HG02798 (cell line): ENCODE data around the gene KCNJ5.

Experiments
- ATAC-seq: cut with Tn5 transposase; IDR thresholded peaks from one replicate; pipeline ENCODE4 v1.9.1; 2021; ENCODE audit warnings: mild to moderate bottlenecking; ENCODE audit not compliant: unreplicated experiment, poor library complexity

Gene KCNJ5

DNA sequence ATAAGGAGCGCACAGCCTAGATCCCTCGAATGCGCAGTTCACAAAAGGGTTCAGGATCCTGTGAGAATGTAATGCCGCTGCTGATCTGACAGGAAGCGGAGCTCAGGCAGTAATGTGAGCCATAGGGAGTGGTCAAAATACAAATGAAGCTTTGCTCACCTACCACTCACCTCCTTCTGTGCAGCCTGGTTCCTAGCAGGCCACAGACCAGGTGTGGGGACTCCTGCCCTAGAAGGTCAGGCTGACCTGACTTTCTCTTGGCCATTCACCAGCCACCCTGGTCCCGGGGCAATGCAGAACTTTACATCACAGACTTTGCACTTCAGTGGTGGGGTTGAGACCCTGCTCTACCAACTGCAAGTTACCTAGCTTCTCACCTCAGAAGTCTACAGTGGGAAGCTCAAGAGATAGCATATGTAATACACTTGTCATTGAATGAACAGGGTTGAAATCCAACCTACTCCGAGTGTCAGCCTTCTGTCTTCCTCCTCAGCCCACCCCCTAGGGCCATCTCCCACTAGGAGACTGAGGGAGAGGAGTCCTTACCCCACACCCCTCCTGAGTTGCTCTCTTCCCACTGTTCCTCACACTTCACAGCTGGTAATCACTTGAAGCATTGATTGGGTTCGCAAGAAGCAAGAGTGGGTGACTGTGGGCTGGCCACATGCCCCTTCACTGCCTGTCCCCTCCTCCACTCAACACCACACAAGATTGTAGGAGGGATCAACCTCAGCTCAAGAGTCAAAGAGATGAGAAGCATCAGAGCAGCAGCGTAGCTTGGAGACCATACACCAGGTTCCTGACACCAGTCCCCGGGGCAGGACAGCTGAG is 22.1 kb upstream of the KCNJ5 start:
- no peak for ATAC-seq

DNA sequence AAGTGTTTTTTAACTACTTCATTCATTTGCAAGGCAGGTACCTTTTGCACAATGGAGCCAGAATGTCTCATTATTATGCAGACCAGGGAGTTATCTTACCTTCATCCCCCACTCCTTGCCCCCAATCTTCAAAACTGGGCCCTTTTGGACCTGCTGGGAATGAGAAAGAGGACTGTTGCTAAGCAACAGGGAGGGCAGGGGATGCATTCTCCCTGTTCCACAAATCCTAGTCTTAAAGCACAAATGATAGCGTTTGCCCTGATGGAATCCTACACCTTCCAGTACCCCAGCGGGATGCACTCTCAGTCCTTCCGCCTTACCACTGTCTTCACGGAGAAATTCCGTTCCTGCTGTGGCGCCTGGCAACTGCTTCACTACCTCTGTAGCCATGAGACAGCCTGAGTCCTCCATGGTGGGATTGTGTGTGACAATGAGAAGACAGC is 20.0 kb upstream of the KCNJ5 start:
- ATAC-seq: no peak

DNA sequence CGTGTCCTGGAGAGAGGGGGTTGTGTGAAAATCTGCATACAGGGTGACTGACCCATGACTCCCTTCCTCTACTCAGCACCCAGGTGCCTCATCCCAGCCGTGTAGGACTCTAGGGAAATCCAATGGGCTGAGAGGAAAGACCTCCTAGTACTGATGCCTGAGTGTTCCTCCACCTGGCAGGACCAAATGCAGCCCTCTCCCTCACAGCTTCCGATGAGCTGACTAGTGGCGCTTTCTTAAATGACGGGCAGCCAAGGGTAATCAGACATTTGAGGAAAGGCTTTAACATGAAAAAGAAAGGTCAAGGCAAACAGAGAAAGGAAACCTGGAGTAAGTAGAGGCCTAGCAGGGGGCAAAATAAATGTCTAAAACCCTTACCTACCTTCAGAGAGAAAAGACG is 19.1 kb upstream of the KCNJ5 start:
- ATAC-seq: no peak

DNA sequence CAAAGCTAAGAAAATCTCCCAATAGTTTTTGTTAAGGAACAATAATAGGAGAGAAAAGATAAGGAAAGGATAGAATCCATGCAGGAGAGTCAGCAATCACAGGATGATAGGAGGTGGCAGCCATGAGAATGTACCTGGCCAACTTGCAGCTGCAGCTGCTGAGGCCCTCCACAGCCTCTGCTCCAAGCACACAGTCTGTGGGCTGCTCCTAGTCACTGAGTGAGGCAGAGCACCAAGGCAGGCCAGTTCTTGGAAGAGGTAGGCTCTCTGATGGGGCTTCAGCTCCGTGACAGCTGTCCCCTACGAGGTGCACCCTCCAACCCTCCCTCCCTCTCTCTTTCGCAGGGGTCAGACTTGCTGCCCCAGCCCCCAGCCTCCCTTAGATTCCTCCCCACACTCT is 18.6 kb upstream of the KCNJ5 start:
- no peak for ATAC-seq

DNA sequence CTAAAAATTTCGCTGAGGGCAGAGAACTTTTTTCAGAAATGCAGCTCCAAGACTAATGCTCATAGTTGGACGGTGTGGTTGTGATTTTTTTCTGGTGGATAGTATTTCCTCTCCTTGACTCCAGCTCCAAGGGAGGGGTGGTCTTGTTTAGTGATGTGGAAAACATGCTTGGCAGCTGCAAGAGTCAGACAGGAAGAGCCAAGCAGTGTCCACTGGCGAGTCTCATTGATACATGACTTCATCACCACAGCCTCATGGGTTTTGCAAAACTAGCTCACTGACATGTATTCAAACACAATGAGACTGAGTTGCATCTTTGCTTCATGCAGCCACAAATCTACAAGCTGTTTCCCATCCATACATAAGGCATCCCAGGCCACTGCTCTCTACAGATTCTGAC is 16.7 kb upstream of the KCNJ5 start:
- no peak for ATAC-seq

DNA sequence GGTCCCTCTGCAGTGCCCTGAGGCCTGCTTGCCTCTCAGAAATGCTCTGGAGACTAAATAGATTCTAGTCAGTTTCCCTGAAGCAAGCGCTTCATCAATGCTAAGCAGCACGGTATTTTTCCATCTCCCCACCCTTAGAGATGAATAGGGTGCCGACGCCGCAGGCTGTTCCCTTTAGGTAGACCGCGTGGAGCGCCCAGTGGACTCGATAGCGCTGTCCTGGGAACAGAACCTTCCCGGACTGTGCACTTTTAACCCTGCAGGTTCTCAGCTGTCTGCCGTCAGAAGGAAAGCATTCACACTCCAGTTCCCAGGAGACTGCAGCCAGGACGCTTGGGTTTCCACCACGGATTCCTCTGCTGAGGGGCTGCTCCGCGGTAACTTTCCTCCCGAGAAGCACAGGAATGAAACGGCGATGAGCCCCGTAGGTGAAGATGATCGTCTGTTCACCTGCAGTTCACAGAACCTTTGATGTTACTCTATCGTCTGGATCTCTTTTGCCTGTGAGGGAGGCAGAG is 15.0 kb upstream of the KCNJ5 start:
- no peak for ATAC-seq

DNA sequence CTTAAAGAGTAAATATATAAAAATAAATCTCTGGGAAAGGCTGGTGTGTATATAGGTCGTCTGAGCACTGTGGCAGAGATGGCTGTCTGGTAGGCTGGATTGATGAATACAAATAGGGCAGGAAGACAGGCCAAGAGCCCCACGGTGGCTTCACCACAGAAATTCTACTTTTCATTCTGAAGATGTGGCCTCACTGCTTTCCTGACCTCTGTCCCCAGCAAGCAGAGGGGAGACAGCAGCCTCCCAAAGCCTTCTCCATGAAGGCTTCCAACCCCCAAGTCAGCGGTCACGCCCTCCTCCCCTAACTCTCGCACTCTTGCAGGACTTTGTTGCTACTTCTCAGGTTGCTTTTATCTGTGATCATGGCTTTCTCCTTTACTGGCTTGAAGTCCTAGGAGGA is 13.4 kb upstream of the KCNJ5 start:
- no peak for ATAC-seq

DNA sequence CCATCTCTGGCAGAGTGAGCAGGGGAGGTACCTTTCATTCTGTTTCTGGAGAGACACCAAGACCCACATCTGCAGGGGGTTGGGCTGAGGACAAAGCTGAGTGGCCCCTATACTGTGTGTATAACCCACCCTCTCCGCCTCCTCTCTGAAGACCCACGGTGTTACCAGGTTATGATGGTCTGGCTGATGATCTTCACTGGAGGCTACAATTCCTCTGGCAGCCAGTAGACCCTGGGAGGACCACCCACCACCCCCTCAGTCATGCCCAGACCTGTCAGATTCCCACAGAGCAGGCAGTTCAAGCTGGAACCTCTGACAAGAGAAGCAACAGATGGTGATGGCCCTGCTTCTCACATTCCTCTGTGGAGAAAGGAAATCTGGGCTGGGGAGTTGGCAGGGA is 12.7 kb upstream of the KCNJ5 start:
- ATAC-seq: no peak

DNA sequence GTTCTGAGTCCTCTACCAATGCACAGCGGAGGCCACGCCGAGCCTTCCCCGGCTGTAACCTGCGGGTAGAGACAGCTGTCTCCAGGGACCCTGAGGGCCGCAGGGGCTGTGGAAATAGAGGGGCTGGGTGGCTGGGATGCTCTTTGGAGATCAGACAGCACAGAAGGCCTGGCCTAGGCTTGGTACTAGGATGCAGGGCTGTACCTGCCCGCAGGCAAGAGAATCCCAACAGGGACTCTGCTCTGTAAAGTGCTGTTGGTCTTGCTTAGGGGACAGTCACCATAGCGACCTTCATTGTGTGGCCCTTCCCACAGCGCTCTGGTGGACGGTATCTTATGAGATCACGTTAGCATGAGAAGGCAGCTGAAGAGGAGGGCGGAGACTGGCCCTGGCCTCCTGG is 11.3 kb upstream of the KCNJ5 start:
- ATAC-seq: no peak

DNA sequence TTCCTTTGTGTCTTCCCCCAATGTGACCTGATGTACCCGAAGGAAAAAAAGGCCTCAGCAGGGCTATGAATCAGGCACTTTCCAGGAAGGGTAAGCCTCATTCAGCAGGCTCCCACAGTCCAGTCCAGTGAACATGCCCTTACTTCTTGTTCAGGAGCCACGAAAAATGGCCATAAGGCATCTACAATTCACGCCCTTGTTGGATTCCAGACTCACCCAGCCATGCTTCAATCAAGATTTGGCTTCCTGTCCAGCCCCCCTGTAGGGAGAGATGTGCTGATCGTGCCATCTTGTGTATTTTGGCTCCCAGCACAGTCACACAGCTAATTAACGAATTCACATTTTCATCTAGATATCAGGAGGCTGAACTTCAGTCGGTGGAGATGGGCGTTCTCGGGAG is 9.9 kb upstream of the KCNJ5 start:
- ATAC-seq: no peak

DNA sequence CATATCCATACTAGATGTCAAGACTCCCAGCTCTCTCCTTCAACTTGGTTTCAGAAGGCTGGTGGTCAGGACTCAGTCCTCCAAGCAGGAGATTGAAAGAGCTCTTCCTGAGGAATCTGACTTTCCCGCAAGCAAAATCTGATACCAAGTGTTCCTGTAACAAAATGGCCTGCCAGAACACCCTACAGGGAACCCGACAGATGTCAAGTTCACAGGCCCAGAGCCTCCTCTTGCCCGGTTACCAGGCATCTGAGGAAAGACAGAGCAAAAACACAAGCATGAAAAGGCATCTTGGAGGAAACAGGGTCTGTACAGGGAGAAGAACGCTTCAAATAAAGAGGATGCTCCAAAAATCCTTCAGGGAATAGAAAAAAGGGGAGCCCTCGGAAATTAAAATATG is 8.7 kb upstream of the KCNJ5 start:
- ATAC-seq: no peak

DNA sequence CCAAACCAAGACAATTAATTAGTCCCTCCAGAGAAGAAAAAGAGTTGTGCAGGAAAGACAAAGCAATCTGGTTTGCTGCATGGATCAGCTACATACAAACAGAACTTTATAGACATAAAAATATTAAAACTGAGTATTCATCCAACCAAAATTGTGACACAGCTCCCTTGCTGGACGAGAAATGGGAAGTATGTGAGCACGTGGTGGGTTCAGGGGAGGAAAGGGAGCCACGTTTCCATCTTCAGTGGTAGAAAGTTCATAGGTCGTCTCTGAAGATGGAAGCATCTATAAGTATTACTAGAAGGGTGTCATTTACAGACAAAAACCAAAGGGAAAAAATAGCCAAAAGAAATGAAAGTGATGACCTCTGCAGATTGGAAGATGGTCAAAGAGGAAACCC is 7.1 kb upstream of the KCNJ5 start:
- no peak for ATAC-seq

DNA sequence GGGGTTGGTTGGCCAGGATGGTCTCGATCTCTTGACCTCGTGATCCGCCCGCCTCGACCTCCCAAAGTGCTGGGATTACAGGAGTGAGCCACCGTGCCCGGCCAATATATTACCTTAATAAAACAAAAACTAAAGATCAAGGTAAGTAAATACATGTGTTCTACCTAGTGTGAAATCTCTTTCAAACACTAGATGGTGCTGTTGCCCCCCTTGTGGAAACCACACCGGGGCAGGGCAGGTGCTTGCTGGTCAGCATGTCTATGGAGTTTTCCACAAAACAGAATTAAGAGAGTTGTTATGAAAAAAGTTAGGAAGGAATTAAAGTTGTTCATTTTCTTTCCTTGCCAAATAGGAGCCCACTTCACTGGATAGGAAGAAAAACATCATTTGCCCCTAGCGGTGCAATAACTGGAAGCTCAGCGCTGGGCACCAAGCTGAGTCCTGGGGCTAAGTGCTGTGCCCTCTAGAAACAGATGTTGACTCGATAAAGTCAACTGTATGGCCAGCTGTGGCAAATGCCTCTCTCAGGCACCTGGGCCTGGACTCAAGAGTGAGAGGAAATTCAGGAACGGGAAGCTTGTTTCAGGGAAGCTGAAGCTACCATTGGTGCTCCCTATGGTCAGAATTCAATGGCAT is 6.3 kb upstream of the KCNJ5 start:
- peak; percentile 87 for ATAC-seq

DNA sequence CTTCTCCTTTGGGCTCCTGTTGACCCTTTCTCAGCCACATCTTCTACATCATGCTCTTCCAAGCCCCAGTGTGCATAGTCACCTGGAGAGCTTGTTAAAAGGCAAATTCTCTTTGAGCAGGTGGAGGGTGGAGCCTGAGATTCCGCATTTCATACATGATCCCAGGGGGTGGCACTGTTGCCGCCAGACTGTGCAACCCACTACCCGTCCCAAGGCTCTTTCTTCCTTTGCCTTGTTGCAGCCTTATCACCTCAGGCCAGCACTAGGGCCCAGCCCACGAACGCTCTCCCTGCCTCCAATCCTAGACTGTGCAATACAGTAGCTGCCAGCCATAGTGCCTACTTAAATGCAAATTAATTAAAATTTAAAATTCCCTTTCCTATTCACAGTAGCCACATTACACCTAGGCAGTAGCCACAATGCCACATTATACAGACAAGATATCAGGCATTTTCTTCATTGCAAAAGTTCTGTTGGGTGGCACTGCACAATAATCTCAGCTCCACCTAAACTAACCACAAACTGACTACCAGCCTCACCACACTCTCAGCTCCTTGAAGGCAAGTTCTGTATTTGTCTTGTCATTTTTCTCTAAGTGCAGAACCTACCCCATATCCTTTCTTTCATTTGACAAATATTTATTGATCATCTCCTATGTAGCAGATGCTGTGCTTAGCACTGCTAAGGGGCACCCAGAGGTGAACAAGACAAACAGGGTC is 4.6 kb upstream of the KCNJ5 start:
- no peak for ATAC-seq

DNA sequence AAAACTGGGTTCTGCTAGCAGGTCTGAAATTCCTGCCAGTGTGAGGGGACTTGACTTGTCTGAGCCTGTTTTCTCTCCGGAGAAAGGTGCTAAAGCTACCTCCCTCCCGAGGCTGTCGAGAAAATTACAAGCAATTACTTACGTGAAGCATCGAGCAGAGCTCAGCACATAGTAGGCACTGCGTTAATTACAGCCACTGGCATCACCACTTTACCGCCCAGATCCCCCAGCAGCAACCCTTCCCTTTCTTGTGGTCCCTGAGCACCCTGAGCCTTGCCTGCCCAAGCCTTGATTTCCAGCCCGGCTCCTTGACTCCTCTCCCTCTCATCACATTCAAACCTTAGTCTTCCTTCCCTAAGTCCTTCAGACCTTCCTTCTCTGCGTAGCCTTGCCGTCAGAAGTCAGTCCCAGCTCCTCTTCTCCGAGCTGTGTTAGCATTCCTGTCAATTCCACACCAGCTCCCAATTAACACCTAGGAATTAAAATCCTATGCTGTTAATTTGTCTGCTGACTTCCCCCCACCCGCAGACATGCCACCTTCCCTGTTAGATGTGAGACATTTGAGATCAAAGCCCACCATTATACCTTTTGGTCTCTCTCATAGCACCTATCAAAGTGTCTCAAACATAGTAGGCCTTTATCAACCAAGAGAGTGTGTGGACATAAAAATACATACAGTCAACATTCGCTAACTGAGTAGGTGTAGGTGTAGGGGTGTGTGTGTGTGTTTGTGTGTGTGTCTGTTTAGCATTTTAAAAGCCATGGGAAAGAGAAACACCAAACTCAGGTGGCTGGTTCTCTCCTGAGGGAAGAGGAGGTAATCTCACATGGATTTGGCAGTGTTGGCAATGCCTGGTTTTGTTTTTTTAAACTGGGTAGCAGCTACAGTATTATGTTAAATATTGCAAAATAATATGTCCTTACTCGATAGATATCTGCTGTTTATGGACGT is 2.8 kb upstream of the KCNJ5 start:
- ATAC-seq: no peak

DNA sequence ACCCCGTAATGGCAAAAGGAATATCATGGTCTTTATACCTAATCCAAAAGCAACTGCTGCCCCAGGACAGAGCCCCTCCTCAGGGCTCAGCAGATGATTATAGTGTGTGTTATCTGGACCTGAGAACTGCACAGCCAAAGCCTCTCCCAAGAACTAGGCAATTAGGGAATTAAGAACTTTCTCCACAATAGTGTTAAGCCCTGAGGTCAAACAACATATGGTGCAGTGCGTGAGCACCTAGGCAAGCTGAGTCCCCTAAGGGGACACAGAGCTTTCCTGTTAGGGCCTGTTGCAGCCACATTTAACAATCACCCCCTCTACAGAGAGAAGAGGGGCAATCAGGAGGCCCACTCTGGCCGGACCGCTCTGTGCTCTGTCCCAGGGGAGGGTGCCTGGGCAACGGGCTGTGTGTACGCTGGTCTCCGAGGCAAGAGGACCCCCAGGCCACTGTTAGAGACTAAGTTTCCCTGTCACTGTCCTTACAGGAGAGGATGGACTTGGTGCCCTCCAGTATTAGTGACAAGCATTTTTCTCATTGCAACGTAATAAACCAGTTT is 1.4 kb upstream of the KCNJ5 start:
- no peak for ATAC-seq

DNA sequence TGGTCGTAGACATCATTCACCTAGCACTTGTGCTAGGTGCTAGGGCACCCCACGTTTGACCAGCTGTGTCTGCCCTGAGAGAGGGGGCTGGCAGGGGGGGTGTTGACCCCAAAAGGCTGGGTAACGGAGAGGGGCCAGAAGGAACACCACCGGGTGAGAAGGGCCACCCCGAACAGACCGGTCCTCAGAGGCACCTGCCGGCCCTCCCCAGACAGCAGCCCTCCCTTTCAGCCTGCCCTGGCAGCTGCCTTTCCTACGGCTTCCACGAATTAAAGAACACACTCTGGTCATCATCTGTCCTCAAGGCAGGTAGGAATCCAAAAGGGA is 977 bp upstream of the KCNJ5 start:
- no peak for ATAC-seq

DNA sequence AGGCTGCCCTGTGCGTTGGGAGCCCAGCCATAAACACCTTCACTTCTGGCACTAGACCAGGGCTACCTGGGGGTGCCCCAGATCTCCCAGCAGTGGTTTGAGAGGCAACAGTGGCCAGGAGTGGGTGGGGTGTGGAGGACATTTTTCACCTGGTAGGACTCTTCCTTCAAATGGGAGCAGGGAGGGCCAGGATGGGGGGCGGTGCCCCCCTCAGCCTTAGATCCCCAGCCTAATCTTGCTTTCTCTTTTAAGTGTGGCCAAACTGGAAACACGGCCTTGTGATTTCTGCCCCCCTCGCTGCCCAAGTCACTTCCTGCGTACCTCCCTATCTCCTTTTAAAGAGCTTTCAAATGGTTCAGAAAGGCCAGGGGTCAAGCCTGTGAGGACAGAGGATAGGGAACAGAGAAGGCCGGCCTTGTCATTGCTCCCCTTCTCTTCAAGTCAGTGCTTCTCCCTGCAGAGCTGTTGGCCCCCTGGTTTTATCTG is 800 bp downstream of the KCNJ5 start:
- ATAC-seq: no peak

DNA sequence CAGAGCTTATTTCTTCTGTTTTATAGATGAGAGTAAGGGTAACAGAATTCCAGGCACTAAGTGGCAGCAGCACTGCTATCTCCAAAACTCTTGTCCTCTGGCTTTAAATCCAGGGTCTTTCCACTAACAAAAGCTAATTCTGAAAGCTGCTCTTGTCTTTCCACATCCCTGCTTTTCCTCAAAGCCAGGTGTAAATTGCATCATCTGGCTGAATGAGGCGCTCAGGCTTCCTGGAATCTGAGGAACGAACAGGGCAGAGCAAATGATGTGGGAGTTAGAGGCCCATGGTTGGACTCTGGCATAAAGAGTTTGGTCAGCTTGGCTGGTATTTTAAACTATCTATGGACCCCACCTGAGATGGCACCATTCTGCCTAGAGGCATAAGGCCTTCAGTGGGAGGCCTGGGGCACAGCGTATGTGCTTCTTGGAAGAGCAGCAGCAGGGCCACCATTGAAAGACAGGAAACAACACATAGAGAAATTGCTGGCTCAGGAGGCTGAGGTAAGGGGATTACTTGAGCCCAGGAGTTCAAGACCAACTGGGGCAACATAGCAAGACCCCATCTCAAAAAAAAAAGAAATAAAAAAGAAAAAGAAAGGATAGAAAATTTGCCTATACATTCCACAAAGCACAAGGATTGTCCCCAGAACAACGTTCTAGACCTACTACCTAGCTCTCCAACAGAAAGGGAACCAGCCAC is 1.9 kb downstream of the KCNJ5 start:
- no peak for ATAC-seq
